HepG2 (cell line): ENCODE measurements around the gene ADI1. TPM values are rescaled to one million over a fixed set of nuclear protein-coding genes. Genes with fewer than 3 reads are reported as not detected.

ENCODE experiments used
- AGO1 ChIP-seq: fragments of 200-400 bp; formaldehyde crosslinking; IDR thresholded peaks from 2 replicates; pipeline ENCODE4 v1.6.1; 2017; ENCODE audit warnings: mild to moderate bottlenecking, low read depth, low read length, moderate library complexity; ENCODE audit not compliant: poor library complexity, severe bottlenecking
- ATF1 ChIP-seq: IDR thresholded peaks from 2 replicates; pipeline ENCODE4 v1.6.1; 2016; ENCODE audit warnings: mild to moderate bottlenecking, control low read depth
- ATF7-NPFF ChIP-seq: sonication (generic); formaldehyde crosslinking; IDR thresholded peaks from 2 replicates; pipeline ENCODE4 v1.8.1; 2023; ENCODE audit warnings: mild to moderate bottlenecking, low read depth, missing genetic modification reagents, moderate library complexity
- FOXK1 ChIP-seq: sonication (generic); formaldehyde crosslinking; IDR thresholded peaks from 2 replicates; pipeline ENCODE4 v1.4.0; 2020; ENCODE audit warnings: low read depth, missing genetic modification reagents, borderline replicate concordance
- MIER3 ChIP-seq: IDR thresholded peaks from 2 replicates; pipeline ENCODE4 v1.6.1; 2016; ENCODE audit warnings: missing compliant biosample characterization, borderline replicate concordance
- MYC ChIP-seq: sonication (generic); formaldehyde crosslinking; IDR thresholded peaks from 2 replicates; pipeline ENCODE4 v1.9.0; 2021; ENCODE audit warnings: missing genetic modification reagents, borderline replicate concordance
- NCOA2 ChIP-seq: sonication (generic); formaldehyde crosslinking; IDR thresholded peaks from 2 replicates; pipeline ENCODE4 v1.8.0; 2022; ENCODE audit warnings: inconsistent platforms
- NR2C2 ChIP-seq: sonication (generic); formaldehyde crosslinking; IDR thresholded peaks from 2 replicates; pipeline ENCODE4 v1.4.0; 2020; ENCODE audit warnings: missing genetic modification reagents, mild to moderate bottlenecking, moderate library complexity, borderline replicate concordance
- SALL1 ChIP-seq: sonication (generic); formaldehyde crosslinking; IDR thresholded peaks from 2 replicates; pipeline ENCODE4 v1.8.0; 2022; ENCODE audit warnings: mild to moderate bottlenecking, missing genetic modification reagents
- SMYD3 ChIP-seq: sonication (generic); formaldehyde crosslinking; IDR thresholded peaks from 2 replicates; pipeline ENCODE4 v1.8.1; 2023; ENCODE audit warnings: mild to moderate bottlenecking, missing genetic modification reagents
- UBTF ChIP-seq: sonication (generic); formaldehyde crosslinking; IDR thresholded peaks from 2 replicates; pipeline ENCODE4 v1.4.0; 2020; ENCODE audit warnings: mild to moderate bottlenecking, missing genetic modification reagents
- ZBTB34 ChIP-seq: sonication (generic); formaldehyde crosslinking; IDR thresholded peaks from 2 replicates; pipeline ENCODE4 v1.8.0; 2022; ENCODE audit warnings: mild to moderate bottlenecking, missing genetic modification reagents
- ZMAT3 ChIP-seq: sonication (generic); formaldehyde crosslinking; conservative IDR thresholded peaks from 2 replicates; pipeline ENCODE4 v1.7.0; 2021; ENCODE audit warnings: missing genetic modification reagents
- ZNF124 ChIP-seq: sonication (generic); formaldehyde crosslinking; IDR thresholded peaks from 2 replicates; pipeline ENCODE4 v1.4.0; 2020; ENCODE audit warnings: missing genetic modification reagents
- ZNF138 ChIP-seq: sonication (generic); formaldehyde crosslinking; IDR thresholded peaks from 2 replicates; pipeline ENCODE4 v1.5.0; 2020; ENCODE audit warnings: mild to moderate bottlenecking, low read depth, missing genetic modification reagents
- ZNF207 ChIP-seq: fragments of 450-650 bp; IDR thresholded peaks from 2 replicates; pipeline ENCODE4 v1.6.1; 2016; ENCODE audit warnings: antibody characterized with exemption, borderline replicate concordance
- ZNF256 ChIP-seq: sonication (generic); formaldehyde crosslinking; conservative IDR thresholded peaks from 2 replicates; pipeline ENCODE4 v1.4.0; 2020; ENCODE audit warnings: missing genetic modification reagents
- ZNF263 ChIP-seq: sonication (generic); formaldehyde crosslinking; IDR thresholded peaks from 2 replicates; pipeline ENCODE4 v1.4.0; 2020; ENCODE audit warnings: missing genetic modification reagents
- ZNF598 ChIP-seq: sonication (generic); formaldehyde crosslinking; IDR thresholded peaks from 2 replicates; pipeline ENCODE4 v1.5.1; 2020; ENCODE audit warnings: mild to moderate bottlenecking, missing genetic modification reagents, borderline replicate concordance
- ZNF609 ChIP-seq: sonication (generic); formaldehyde crosslinking; IDR thresholded peaks from 2 replicates; pipeline ENCODE4 v1.4.0; 2020; ENCODE audit warnings: mild to moderate bottlenecking, missing genetic modification reagents, borderline replicate concordance
- ZNF616 ChIP-seq: sonication (generic); formaldehyde crosslinking; IDR thresholded peaks from 2 replicates; pipeline ENCODE4 v1.5.0; 2020; ENCODE audit warnings: low read depth, mild to moderate bottlenecking, missing genetic modification reagents
- ZNF644 ChIP-seq: IDR thresholded peaks from 2 replicates; pipeline ENCODE4 v1.6.1; 2016; ENCODE audit warnings: low read depth
- ZNF792 ChIP-seq: IDR thresholded peaks from 2 replicates; pipeline ENCODE4 v1.6.1; 2016
- polyA plus RNA-seq, 8 experiments: library from polyadenylated mRNA; depleted of rRNA in 3 of 8; stranded (reverse) in 7 of 8; unstranded in 1 of 8; fragments of >200 nt; fragmentation: Illumina TruSeq in 4 of 8; extraction: Trizol in 4 of 8; gene quantifications; 2 replicates each; pipeline versions ENCODE4 v1.2.1 to v1.2.3, GENCODE V29; 2011 to 2016; ENCODE audit warnings: low read depth in 4 of 8, missing spikeins in 1 of 8, mixed read lengths in 1 of 8; ENCODE audit not compliant: insufficient read depth in 1 of 8
- total RNA-seq, 5 experiments: library from RNA; depleted of rRNA; stranded (reverse); fragments of >200 nt; fragmentation: Illumina TruSeq; extraction: Trizol; gene quantifications; 2 replicates each; pipeline ENCODE4 v1.2.3, GENCODE V29; 2016; ENCODE audit warnings: low read depth in 1 of 5

ADI1 gene
- total and polyA plus RNA-seq, 2 of the 13 experiments (the other 11 are each of a cell fraction or from before 2014, with no cell fraction given), result 28.7 to 123 TPM

GRCh38 chr2:3480352-3481010 is 38.9 kb downstream of the ADI1 start (continued):
- no peak for TF ChIP-seq ZNF256 (CRISPR knock-in tag)
- TF ChIP-seq SALL1 (CRISPR knock-in tag), result peak; percentile 45; the same call in 1 of the 2 replicates
- TF ChIP-seq ATF1 (CRISPR knock-in tag), result no peak
- TF ChIP-seq ZNF124 (CRISPR knock-in tag), result no peak
- TF ChIP-seq NR2C2 (CRISPR knock-in tag), result no peak
- no peak for TF ChIP-seq MYC (CRISPR knock-in tag)
- TF ChIP-seq SMYD3 (CRISPR knock-in tag), result no peak
- no peak for TF ChIP-seq ZNF598 (CRISPR knock-in tag)
- no peak for TF ChIP-seq ZBTB34 (CRISPR knock-in tag)
- no peak for TF ChIP-seq ZNF207
- no peak for TF ChIP-seq ATF7-NPFF
- TF ChIP-seq AGO1, result no peak
- no peak for TF ChIP-seq ZNF644 (CRISPR knock-in tag)
- TF ChIP-seq NCOA2 (CRISPR knock-in tag), result 0 out of 2 replicates have a peak, but pooled peaks have one; percentile 11
- TF ChIP-seq UBTF (CRISPR knock-in tag), result no peak
- no peak for TF ChIP-seq ZNF138
- TF ChIP-seq ZNF609 (CRISPR knock-in tag), result no peak
- no peak for TF ChIP-seq ZNF792 (CRISPR knock-in tag)
- TF ChIP-seq ZNF616, result no peak
- no peak for TF ChIP-seq FOXK1 (CRISPR knock-in tag)
- TF ChIP-seq MIER3, result 0 out of 2 replicates have a peak, but pooled peaks have one; percentile 28
- TF ChIP-seq ZNF263, result no peak
- no peak for TF ChIP-seq ZMAT3 (CRISPR knock-in tag)
